Esophagus muscularis mucosa (tissue), 3 donors: ENCODE results near the gene D2HGDH.

ENCODE experiments used
- CTCF ChIP-seq, 3 experiments: fragments of 200-600 bp in 2 of 3; fragments of 450-650 bp in 1 of 3; sonication (generic) in 2 of 3; IDR thresholded peaks; one replicate each; pipeline ENCODE4 v1.5.1; 2017 to 2019; ENCODE audit warnings: antibody characterized with exemption in 3 of 3, mild to moderate bottlenecking in 2 of 3, moderate library complexity in 1 of 3
- POLR2A ChIP-seq: fragments of 450-650 bp; IDR thresholded peaks from one replicate; pipeline ENCODE4 v1.6.1; 2017; ENCODE audit warnings: antibody characterized with exemption, moderate library complexity, mild to moderate bottlenecking, low read depth

GRCh38 chr2:241722896-241723454 lies 11.5 kb upstream of the D2HGDH start:
- TF ChIP-seq CTCF (IDR thresholded peaks at IDR 0.05) (no peak), POLR2A (no peak)
